Keratinocyte (primary cell): Measurements from ENCODE around the gene EPHB6. TPM values are rescaled to one million over a fixed set of nuclear protein-coding genes. Genes with fewer than 3 reads are reported as not detected.

Experiments used
- DNase-seq: peaks from one replicate; pipeline ENCODE4 v3.0.0-alpha.2; 2011; ENCODE audit warnings: low read depth, missing footprints, low spot score
- FAIRE-seq: peaks from 2 replicates; lab custom pipeline; 2011; peaks lifted over from hg19 to GRCh38; lab: Jason Lieb, UNC
- H2AFZ ChIP-seq: 2 replicates; pipeline ENCODE4 v1.6.0; 2012; ENCODE audit warnings: low read length, control low read depth, inconsistent platforms; ENCODE audit not compliant: control insufficient read depth
- H3K27ac ChIP-seq: 2 replicates; pipeline ENCODE4 v1.5.1; 2011; ENCODE audit warnings: low read length; ENCODE audit not compliant: control insufficient read depth, insufficient read depth
- H3K27me3 ChIP-seq: 3 replicates; pipeline ENCODE4 v1.6.0; 2011; ENCODE audit warnings: low read length; ENCODE audit not compliant: control insufficient read depth, insufficient read depth; ENCODE audit errors: extremely low read depth
- H3K36me3 ChIP-seq, 2 experiments: 2 replicates in 1 of 2; 3 replicates in 1 of 2; pipeline ENCODE4 v1.5.1; 2011; ENCODE audit warnings: low read length in 2 of 2, mild to moderate bottlenecking in 1 of 2; ENCODE audit not compliant: control insufficient read depth in 2 of 2, insufficient read depth in 2 of 2; ENCODE audit errors: extremely low read depth in 1 of 2
- H3K4me1 ChIP-seq: 3 replicates; pipeline ENCODE4 v1.5.1; 2011; ENCODE audit warnings: low read length; ENCODE audit not compliant: control insufficient read depth, insufficient read depth; ENCODE audit errors: extremely low read depth
- H3K4me2 ChIP-seq: 3 replicates; pipeline ENCODE4 v1.6.0; 2011; ENCODE audit warnings: low read depth, low read length; ENCODE audit not compliant: control insufficient read depth, insufficient read depth; ENCODE audit errors: extremely low read depth
- H3K4me3 ChIP-seq, 3 experiments: fragments of 200-600 bp in 1 of 3; sonication (generic) in 1 of 3; 2 replicates in 2 of 3; 3 replicates in 1 of 3; pipeline ENCODE4 v1.5.1; 2011 to 2016; ENCODE audit warnings: low read length in 3 of 3, mild to moderate bottlenecking in 3 of 3, control low read depth in 2 of 3, inconsistent platforms in 1 of 3, low read depth in 1 of 3, mixed read lengths in 1 of 3, mixed run types in 1 of 3, moderate library complexity in 1 of 3; ENCODE audit not compliant: control insufficient read depth in 2 of 3, insufficient read depth in 2 of 3; ENCODE audit errors: extremely low read depth in 1 of 3
- H3K79me2 ChIP-seq: 2 replicates; pipeline ENCODE4 v1.6.0; 2012; ENCODE audit warnings: low read length; ENCODE audit not compliant: control insufficient read depth, insufficient read depth
- H3K9ac ChIP-seq: 3 replicates; pipeline ENCODE4 v1.6.0; 2011; ENCODE audit warnings: low read length; ENCODE audit not compliant: control insufficient read depth, insufficient read depth; ENCODE audit errors: extremely low read depth
- H3K9me1 ChIP-seq: 3 replicates; pipeline ENCODE4 v1.6.0; 2011; ENCODE audit warnings: low read length; ENCODE audit not compliant: control insufficient read depth, insufficient read depth; ENCODE audit errors: extremely low read depth
- H3K9me3 ChIP-seq: 2 replicates; pipeline ENCODE4 v1.5.1; 2012; ENCODE audit warnings: low read depth, low read length; ENCODE audit not compliant: control insufficient read depth
- H4K20me1 ChIP-seq: 3 replicates; pipeline ENCODE4 v1.6.0; 2011; ENCODE audit warnings: low read length; ENCODE audit not compliant: control insufficient read depth, insufficient read depth; ENCODE audit errors: extremely low read depth
- EZH2 ChIP-seq: IDR thresholded peaks from one replicate; pipeline ENCODE4 v1.6.1; 2012; ENCODE audit warnings: inconsistent platforms, mild to moderate bottlenecking, low read length, moderate library complexity
- dilution Hi-C: fragments of 300-500 bp; cut with MboI; formaldehyde crosslinking; loops from one replicate; pipeline ENCODE4 v1.7.0; 2020; ENCODE audit warnings: low sequenced_read_pairs; ENCODE audit not compliant: extremely low pct_ligation_motif_present
- polyA plus RNA-seq, 5 experiments: library from polyadenylated mRNA; depleted of rRNA in 3 of 5; stranded (reverse) in 3 of 5; stranded (forward) in 1 of 5; unstranded in 1 of 5; fragments of >200 nt; gene quantifications; 1 replicate in 1 of 5; 2 replicates in 3 of 5; 3 replicates in 1 of 5; pipeline versions ENCODE4 v1.2.1 to v1.2.3, GENCODE V29; 2011 to 2012; ENCODE audit warnings: missing spikeins in 2 of 5, low read depth in 1 of 5, low replicate concordance in 1 of 5
- TF ChIP-seq, protein P1 (sequence below), 3 experiments: IDR thresholded peaks in 1 of 3; conservative IDR thresholded peaks in 1 of 3; optimal IDR thresholded peaks in 1 of 3; 2 replicates in 2 of 3; 3 replicates in 1 of 3; pipeline versions ENCODE3 to v1.5.1; 2011; ENCODE audit warnings: low read length in 3 of 3, mild to moderate bottlenecking in 3 of 3, moderate library complexity in 2 of 3, control low read depth in 1 of 3, inconsistent platforms in 1 of 3; ENCODE audit not compliant: insufficient read depth in 2 of 3; ENCODE audit errors: extremely low read depth in 1 of 3

The EPHB6 gene
- polyA plus RNA-seq, 1 donor (not counting 4 experiments of a cell fraction or from before 2014, with no cell fraction given) = 1.9 TPM

GRCh38 chr7:142883145-142883544, 28.3 kb downstream of the EPHB6 start:
- Histone ChIP-seq H3K9me1 (no peaks in the 10 kb centered on the region), H3K27ac (no peak overlapping the region), H3K4me3 (no peak overlapping the region), H4K20me1 (no peaks in the 10 kb centered on the region), H3K4me2 (no peak overlapping the region), H3K9me3 (no peaks in the 10 kb centered on the region), H3K79me2 (no peaks in the 10 kb centered on the region), H3K4me1 (peaks cover 18% of the 10 kb centered on the region), H3K27me3 (no peaks in the 10 kb centered on the region), H3K36me3 (no peaks in the 10 kb centered on the region), H3K9ac (no peak overlapping the region), H2AFZ (no peak overlapping the region)
- TF ChIP-seq, protein P1, sequence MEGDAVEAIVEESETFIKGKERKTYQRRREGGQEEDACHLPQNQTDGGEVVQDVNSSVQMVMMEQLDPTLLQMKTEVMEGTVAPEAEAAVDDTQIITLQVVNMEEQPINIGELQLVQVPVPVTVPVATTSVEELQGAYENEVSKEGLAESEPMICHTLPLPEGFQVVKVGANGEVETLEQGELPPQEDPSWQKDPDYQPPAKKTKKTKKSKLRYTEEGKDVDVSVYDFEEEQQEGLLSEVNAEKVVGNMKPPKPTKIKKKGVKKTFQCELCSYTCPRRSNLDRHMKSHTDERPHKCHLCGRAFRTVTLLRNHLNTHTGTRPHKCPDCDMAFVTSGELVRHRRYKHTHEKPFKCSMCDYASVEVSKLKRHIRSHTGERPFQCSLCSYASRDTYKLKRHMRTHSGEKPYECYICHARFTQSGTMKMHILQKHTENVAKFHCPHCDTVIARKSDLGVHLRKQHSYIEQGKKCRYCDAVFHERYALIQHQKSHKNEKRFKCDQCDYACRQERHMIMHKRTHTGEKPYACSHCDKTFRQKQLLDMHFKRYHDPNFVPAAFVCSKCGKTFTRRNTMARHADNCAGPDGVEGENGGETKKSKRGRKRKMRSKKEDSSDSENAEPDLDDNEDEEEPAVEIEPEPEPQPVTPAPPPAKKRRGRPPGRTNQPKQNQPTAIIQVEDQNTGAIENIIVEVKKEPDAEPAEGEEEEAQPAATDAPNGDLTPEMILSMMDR (optimal IDR thresholded peaks at IDR 0.05 in 1 of 3, IDR thresholded peaks at IDR 0.05 in 1 of 3, conservative IDR thresholded peaks at IDR 0.05 in 1 of 3; ENCODE audit: extremely low read depth in 1 of 3, insufficient read depth in 2 of 3, low read length in 3 of 3) = no peak
- TF ChIP-seq EZH2 = no peak
- DNase-seq (no peak), FAIRE-seq (no peak)
- dilution Hi-C loops = no loop called here

DNA sequence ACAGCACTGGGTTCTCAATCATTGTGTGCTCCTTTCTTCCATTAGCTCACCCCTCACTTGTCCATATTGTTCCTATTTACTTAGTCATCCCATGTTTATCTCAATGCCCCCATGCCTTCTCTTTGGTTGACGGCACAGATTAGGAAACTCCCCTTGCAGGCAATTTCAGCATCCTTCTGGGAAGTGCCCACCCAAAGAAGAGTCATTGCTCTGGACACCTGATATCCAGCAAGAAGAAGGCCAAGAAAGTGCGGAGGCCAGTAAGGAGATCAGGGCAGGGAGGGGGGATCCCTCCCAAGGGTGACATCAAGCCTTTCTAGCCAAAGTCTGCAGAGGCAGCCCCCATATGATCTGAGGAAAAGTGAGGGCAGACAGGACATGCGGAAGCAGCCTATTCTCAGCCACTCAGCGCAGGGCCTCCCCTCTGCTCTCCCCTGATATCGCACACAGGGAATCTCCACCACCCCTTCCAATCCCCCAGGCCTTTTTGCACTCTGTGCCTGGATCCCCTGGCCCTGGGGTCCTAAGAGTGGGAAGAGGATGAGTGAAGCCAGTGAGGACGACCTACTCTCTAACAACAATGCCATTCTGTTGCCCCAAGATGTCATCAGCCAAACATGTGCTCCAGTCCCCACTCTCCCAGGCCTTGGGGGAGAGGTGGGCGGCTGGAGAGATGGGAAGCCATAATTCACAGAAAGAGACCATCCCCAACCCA, 28.9 kb downstream of the EPHB6 start:
- H3K4me1 ChIP-seq = peaks cover 18% of the 10 kb centered on the region
- no peaks in the 10 kb centered on the region for H3K36me3 ChIP-seq
- no peaks in the 10 kb centered on the region for H4K20me1 ChIP-seq
- H3K27ac ChIP-seq = no peak overlapping the region
- H3K9ac ChIP-seq = no peak overlapping the region
- TF ChIP-seq, protein P1 (optimal IDR thresholded peaks at IDR 0.05 in 1 of 3, IDR thresholded peaks at IDR 0.05 in 1 of 3, conservative IDR thresholded peaks at IDR 0.05 in 1 of 3; ENCODE audit: extremely low read depth in 1 of 3, insufficient read depth in 2 of 3, low read length in 3 of 3) = no peak
- TF ChIP-seq EZH2 = no peak
- no peaks in the 10 kb centered on the region for H3K27me3 ChIP-seq
- DNase-seq (no peak), FAIRE-seq (no peak)
- dilution Hi-C loops = no loop called here
- no peaks in the 10 kb centered on the region for H3K9me3 ChIP-seq
- no peak overlapping the region for H2AFZ ChIP-seq
- H3K9me1 ChIP-seq = no peaks in the 10 kb centered on the region
- no peak overlapping the region for H3K4me3 ChIP-seq
- H3K79me2 ChIP-seq = no peaks in the 10 kb centered on the region
- no peak overlapping the region for H3K4me2 ChIP-seq
